Stimulated activated CD4-positive, alpha-beta T cell treated with anti-CD3 and anti-CD28 coated beads, TNF-alpha, amount 100 ng/mL, for 4 hours (primary cell): ENCODE results near the gene IKBKE.

Experiments
- DNase-seq, 3 experiments: peaks; one replicate each; pipeline ENCODE4 v3.0.0-alpha.2; 2020; ENCODE audit warnings: low read depth in 3 of 3

The IKBKE gene

DNA sequence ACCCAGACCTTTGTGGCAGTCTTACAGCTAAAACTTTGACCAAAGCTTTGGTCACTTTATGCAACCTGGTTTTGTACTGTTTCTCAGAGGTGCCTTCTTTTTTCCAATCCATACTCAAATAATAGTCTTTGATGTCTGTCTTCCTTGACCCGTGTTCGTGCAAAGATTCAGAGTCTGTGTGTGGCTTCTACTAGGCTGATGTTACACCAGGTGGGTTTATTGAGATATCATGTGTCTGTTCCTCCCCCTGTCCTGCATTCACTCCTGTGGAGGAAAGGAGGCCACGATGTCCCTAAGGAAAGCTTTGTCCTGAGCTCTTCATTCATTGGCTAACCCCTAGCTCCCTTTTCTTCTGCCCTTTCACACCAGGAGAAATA, 15.0 kb upstream of the IKBKE start:
- DNase-seq = no peak

DNA sequence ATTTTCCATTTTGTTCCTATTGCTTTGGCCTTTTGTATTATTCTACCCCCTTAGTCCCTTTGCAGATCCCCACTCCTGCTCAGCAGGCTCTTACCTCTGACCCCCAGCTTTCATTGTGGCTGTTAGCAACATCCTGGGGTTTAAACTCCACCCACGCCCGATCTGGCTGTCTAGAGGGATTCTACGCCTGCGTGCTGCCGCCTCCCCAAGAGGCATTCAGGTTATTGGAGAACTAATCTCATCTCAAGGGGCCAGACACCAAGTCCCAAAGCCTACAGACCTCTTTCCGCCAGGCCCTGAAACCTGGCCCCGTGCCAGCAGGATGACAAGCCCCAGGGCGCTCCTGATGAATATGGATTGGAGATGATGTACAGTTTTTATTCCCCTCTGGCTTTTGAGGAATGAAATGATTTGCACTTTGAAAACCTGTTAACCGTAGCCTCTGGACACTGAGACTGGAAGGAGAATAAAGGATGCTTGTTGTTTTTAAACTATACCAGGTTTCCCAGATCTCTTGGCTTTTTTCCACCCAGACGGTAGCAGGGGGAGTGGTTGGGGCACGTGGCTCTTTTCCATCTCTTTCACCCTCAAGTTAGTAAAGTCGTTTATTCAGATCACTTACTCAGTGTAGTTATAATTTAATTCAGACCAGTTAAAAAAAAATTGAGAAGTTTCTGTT, 14.5 kb upstream of the IKBKE start:
- DNase-seq = no peak

DNA sequence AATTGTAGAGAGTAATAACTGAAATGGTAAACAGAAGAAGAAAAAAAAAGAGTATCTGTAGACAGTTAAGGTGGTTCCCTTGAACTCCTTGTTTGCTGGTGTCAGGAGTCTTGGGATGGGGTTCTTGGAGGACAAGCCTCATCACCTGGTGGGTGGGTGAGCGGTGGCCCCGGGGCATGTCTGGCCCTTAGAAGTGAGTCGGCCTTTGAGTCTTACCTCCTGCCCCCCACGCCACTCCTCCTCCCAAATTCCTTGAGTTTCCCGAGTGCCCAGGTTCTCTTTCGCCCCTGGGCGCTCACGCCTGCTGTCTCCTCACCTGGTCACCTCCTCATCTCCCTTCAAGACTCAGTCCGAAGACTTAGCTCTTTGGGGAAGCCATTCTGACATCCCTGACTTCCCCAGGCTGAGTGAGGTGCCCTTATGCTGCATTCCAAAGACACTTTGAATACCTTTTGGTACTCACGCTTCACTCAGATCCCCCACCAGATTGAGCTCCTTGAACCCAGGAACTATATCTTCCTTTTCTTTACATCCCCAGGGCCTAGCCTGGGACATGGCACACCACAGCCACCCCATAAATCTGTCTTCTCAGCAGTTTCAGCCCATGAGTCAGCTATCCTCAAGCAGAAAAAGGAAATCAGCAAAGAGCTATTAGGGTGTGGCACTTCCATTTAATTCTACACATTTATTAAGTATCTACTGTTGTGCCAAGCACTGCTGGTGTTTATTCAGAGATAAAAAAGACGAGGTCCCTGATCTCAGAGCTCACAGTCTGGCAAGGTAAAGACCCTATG, 13.5 kb upstream of the IKBKE start:
- DNase-seq = no peak

DNA sequence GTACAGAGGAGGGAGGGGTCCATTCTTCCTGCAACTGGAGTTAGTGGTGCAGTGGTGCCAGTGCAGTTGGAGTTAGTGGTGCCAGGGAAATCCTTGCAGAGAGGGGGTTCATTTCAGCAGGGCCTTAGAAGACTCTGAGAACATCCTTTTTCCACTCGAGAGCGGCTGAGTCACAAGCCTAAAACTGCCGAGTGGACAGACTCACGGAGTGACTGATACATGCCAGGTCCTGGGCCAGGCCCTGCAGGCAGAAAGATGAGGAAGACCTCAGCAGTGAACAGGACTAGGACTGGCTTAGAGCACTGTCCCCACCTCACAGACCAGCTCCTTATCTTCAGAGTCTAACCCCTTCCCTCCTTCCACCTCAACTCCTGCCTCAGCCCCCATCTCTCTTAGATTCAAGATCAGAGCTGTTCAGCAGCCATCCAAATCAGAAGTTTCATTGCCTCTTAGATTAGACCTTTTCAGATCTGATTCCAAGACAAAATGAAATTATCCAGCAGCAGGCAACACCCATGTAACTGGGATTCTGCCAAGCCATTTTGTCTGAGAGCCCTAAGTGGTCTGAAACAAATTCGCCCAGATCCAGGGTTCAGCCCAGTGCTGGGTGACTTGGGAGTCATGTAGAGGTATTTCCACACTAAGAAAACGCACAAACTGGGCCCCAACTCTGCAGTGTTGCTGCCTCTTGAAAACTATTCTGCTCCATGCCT, 12.7 kb upstream of the IKBKE start:
- DNase-seq = no peak

DNA sequence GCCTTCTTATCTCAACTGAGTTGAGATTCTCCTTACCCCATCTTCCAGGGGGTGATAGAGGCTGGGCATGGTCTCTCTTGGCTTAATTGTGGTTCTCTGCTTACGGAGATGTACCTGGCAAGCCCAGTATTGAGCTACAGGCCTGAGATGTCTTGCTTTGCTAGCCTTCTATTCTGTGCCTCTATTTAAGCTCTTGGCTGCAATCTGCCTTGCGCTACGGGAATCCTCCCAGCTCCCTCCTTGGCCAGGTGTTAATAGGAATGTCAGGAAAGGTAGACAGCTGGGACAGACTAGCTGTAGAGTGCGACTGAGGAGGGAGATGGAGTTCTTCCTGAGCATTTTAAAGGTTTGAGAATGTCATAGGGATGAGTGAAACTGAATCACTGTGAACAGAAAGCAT, 10.6 kb upstream of the IKBKE start:
- DNase-seq = no peak

DNA sequence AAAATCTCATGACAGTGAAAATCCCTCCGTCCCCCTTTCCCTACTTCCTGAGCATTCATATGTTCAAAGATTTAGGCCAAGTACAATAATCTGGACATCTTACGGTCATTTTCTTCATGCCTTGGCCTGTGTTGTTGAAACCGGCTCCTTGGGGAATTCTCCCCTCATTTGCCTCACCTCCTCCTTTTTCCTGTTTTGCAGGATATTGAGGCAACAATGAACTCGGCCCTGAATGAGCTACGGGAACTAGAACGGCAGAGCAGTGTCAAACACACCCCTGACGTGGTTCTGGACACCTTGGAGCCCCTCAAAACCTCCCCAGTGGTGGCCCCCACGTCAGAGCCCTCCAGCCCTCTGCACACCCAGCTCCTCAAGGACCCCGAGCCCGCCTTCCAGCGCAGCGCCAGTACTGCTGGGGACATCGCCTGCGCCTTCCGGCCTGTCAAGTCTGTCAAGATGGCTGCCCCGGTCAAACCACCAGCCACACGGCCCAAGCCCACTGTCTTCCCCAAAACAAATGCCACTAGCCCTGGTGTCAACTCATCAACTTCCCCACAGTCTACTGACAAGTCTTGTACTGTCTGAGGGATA, 9.3 kb upstream of the IKBKE start:
- no peak for DNase-seq

DNA sequence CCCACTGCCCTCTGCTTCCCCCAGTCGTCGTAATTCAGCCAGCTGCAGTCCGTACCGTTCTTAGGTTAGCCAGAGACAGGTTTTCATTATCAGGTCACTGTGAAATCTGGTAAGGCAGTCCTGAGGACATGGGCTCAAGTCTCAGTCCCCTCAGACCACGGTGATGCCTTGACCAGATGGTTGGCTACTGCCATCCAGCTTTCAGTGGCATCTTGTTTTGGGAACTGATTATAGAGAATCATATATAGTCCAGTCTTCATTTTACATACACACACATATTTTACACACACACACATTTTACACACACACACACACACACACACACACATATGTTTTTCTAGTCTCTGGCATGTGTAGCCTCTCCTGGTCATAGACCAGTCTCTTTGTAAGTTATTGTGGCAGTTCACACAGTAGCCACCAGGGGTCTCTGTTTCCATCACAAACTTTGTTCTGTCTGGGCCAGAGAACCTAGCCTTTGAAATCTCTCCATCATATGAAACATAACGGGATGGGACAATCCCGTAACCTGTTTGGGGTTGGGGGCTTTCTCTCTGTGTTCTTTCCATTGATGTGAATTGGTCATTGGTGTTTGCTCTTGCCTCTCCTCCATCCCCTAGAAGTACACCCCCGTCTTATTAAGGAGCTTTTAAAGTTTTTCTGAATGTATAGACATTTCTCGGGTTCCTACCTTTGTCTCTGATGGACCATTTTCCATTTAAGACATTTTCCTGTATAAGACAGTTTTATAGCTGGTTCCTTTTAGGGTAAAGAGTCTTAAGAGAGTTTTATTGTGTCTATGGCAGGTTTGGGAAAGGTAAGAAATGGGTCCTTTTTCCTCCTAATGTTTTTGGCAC, 8.4 kb upstream of the IKBKE start:
- DNase-seq = peak; percentile 41 to 62 (median 58)

DNA sequence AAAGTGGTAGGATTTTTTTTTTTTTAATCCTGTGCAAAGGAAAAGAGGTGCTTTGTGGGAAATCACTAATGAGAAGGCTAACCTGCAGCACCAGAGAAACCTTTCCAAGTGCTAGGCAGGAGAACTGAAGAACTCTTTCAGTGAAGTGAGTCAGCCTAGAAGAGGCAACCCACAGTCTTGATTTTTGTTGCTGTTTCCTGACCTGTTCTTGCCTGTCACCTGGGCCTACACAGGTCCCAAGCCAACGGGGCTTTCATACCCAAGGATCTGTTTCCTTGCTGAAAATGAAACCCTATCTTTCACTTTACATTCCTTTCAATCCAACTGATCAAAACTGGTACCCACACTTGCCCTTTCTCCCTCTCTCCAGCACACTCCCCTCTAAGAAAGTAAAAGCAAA, 7.1 kb upstream of the IKBKE start:
- DNase-seq = no peak

DNA sequence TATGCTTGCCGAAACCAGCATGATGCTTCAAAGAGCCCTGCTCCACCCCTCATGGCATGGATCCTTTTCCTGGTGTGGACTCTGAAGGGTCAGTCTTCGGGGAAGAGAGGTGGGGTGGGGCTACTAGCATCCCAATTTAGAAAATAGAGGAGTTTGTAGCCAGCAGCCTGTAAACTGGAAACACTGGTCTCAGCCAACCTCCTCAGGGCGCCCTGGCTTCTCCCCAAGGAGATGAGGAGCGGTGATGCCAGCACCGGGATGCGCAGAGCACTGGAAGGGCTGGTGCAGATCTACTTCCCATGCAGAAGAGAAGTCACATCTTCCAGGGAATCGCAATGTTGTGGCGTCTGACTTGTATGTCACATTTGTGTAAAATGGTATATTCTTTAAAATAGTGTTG, 6.4 kb upstream of the IKBKE start:
- DNase-seq = no peak

DNA sequence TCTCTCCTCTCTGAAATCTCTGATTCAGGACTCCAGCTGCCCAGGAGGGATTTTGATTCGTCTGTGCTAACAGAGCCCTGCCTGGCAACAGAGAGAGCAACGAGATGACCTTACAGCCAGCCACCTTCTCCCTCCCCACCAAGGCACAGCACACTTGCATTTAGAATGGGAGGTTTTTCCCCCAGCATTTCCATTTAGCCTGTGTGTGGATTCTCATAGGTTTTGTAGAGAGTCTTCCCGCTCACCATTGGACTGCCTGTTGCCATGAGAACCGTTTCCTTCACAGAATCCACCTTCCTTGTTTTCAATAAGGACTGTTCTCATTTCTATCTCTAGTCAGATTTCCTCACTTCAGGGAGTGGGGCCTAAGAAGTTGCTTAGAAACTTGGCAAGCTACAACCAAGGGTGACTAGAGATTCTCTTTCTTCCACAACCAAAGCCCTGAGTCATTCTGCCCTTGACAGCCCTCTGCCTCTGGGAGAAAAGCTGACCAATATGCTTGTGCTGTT, 5.8 kb upstream of the IKBKE start:
- no peak for DNase-seq

DNA sequence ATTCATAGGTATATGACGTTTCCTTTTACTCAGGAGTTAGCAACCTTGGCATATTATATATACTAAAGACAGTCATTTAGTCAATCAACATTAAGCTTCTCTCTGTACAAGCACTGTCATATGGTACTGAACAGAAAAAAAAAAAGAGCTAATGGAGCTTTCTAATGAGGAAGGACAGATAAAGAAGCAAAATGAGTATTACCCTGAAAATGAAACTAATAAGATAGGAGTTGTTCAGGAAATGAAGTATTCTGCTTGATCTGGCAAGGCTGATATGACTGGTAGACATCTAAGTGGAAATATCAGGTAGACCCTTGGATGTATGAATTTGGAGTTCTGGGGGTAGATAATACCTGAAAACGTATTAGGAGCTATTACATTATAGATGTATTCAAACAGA, 4.3 kb upstream of the IKBKE start:
- no peak for DNase-seq

DNA sequence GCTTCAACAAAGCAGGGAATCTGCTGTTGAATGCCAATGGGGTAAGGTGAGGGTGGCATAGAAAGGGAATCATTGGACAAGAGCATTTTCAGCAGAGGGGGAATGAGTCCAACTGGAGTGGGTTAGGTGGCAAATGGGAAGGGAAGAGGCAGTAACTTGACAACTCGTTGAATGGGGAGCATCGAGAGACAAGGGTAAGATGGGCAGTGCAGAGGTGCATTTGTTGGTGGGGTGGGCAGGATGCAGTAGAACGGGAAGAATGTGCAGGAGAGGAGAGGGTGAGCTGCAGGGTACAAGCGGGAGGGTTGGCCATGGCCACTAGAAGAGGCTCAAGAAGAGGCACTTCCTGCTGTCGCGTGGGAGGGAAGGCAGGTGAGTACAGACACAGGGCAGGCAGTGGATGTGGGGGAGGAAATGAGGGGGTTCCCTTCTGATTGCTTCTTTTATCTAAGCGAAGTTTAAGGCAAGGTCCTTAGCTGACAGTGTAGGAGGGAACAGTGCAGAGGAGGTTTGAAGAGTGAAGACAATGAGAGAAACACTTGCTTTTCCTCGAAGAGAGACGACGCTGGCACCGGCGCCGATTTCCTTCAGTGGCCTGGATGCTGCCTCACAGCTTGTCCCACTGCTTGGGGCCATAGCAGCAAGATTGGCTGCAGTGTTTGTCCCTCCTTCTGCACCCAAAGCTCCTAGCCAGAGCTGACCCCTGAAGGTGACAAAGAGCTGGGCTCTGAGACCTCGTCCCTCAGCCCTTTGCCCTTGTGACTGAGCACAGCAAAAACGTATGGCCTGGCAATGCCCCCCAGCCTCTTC, 3.2 kb upstream of the IKBKE start:
- DNase-seq = no peak

DNA sequence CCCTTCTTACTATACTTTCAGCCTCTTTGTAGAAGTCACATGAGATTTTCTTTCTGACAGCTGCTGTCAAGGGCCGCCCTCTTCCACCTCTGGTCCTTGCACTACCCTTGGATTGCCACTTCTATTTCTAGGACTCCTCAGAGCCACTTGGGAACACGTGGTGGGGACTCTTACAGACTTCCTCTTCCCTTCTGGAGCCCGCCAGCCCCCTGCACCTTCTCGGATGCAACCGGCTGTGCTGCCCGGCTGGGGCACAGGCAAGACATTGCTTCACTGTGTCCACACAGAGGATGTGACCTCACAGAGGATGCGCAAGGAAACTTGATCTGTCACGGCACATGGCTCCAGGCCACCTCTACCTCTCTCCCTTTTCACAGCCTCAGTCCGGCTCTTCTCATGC, 2.4 kb upstream of the IKBKE start:
- no peak for DNase-seq

DNA sequence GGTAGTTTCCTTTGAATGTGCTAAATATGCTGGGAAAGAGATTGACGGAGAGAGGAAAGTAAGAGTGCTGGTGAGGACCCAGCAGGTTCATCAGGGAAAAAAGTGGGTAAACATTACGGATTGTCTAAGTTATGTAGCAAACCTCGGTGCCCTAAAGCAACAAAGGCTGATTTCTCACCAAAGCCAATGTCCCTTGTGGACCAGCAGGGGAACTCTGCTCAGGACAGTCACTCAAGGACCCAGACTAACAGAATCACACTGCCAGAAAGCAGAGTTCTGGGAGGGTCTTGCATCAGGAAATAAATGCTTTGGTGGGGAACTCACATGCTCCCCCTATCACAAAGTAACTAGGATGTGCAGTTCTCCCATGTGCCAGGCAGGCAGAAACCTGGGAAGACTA, 1.7 kb upstream of the IKBKE start:
- DNase-seq = no peak

DNA sequence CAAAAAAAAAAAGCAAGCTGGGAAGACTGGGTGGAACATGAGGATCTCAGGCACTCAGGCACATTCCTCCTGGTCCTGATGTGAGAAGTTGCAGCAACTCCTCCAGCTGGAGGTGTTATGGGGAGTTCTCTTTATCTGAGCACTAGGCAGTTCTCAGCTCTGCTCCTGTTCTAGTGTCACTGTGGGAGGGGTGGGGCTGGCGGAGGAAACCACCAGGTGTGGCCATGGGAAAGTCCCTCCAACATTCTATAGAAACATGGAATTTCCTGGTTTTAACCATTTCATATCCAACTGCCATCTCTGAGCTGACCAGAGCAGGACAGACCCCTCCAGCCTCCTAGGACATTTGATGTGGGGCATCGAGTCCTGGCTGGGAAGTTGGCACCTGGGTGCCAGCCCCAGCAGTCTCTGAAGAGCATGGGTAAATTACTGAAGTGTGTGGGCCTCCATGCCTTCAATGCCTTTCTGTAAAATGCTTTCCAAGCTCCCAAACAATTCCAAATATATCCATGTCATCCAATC, 804 bp upstream of the IKBKE start:
- DNase-seq = no peak

DNA sequence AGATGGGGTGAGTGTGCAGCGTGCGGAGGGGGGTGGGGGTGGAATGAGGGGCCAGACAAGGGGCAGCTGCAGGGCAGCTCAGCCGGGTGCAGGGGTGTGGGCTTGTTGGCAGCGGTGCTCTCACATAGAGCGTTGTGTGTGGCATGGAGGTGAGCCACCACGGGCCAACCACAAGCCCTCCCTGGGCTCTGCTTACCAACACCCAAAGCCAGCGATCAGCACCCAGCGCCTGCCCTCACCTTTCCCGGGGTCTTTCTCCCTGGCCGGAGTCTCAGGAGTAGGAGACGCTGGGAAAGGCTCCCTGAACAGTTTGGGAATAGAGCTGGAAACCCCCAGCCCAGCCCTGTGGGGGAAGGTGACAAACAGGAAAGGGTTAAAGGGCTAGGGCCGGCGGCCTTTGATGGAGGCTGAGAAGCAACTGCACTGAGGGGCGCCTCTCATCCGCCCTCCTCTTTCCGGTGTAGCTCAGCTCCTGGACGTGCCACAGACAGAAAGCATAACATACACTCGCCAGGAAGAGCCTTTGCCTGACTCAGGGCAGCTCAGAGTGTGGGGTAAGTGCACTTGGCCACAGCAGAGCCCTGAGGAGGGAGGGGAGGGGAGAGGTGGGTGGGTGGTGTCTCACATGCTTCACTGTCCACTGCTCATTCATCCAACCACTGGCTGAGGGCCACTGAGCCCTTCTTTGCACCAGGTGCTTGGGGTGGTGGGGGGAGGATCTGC, 577 bp downstream of the IKBKE start:
- no peak for DNase-seq

DNA sequence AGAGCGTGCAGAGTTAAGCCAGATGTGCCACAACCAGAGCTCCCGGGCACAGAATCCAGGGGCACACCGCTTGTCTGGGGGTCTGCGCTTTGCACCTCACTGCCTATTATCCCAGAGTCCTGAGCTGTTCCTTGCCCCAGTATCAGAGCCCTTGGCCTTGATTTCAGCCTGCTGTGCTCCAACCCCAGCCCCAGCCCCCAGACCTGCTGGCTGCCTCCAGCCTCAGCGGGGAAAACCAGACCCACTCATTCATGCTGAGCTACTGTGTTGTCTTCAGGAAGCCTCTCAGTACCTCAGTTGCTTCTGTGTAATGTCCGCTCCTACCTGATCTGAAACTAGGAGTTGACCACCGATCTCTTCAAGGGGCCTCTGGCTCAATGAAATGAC, 1.1 kb downstream of the IKBKE start:
- DNase-seq = no peak

DNA sequence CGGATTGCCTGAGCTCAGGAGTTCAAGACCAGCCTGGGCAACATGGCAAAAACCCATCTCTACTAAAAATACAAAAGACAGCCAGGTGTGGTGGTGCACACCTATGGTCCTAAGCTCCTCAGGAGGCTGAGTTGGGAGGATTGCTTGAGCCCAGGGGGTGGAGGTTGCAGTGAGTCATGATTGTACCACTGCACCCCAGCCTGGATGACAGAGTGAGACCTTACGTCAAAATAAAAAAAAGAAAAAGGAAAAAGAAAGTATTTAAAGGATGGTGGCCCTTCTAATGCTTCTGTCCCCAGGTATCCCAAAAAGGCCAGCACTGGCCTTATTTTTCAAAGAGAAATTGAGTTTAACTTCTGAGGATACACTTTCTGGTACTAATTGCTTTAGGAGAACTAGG, 1.7 kb downstream of the IKBKE start:
- DNase-seq = no peak

DNA sequence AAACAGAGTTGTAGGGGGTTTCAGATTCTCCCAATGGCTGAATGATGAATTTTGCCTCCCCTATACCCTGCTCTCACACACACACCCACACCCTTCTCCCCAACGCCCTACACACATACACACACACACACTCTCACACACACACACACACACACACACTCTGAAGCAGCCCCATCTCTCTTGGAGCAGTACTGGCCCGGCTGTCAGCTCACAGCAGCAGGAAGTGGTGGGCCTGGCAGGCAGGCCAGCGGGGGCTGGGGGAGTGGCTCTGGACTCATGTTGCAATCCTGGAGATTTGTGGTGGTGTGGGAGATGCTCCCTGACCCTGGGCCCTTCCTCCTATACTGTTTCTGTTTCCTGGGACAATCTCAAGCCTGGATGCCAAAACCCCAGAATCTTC, 2.2 kb downstream of the IKBKE start:
- DNase-seq = no peak

DNA sequence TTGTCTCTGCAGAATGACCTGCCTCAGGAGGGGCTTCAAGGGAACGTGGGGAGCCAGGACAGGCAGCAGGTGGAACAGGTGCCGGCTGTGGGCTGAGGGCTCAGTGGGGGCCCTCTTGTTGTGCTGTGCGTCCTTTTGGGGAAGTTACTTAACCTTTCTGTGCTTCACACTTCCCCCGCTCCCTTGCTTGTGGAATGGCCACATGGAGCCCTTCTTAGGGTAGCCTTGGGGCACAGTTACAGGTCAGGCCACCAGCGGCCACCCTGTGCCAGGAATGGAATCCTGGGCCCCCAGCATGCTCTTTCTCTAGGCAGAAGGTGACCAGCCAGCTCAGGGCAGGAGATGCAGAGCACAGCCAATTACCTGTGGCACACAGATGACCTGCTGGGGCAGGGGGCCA, 2.6 kb downstream of the IKBKE start:
- DNase-seq = no peak
